Measurements from ENCODE around the gene GNPTAB.
"Not testable (repeated sequence)": the region's sequence is repeated elsewhere in the genome, so short reads cannot be mapped to it uniquely, and the experiment has no call there.

GNPTAB gene

GRCh38 chr12:101830367-101831325 lies at the start of gene GNPTAB:
Gene GNPTAB (minus strand): TSS chr12:101830959. CDS start chr12:101830675, 284 bp downstream.
- no peak for FAIRE-seq

DNA sequence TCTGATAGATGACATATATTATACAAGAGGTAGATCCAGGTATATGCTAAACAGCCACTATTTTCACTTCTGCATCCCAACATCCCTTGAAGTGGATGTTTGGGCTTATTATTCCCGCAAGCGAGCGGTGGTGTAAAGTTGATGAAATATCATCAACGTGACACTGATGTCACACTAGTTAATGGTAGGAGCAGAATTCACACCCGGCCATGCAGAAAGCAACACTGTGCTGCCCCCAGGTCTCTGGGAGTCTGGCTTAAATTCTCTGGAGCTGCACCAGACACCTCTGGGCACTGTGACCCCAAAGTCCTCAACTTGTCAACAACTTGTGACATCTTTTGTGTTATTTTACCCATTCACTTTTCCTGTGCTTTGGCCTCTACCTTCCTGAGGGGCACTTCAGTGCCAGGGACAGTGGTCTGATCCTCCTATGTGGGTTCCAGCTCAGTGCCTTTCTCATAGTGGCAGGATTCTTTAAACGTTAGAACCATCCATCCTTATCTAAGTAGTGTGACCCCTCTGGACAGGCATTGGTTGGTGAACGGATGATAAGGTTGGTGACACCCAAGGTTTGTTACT lies 47.6 kb upstream of the GNPTAB start:
- FAIRE-seq, result no peak

DNA sequence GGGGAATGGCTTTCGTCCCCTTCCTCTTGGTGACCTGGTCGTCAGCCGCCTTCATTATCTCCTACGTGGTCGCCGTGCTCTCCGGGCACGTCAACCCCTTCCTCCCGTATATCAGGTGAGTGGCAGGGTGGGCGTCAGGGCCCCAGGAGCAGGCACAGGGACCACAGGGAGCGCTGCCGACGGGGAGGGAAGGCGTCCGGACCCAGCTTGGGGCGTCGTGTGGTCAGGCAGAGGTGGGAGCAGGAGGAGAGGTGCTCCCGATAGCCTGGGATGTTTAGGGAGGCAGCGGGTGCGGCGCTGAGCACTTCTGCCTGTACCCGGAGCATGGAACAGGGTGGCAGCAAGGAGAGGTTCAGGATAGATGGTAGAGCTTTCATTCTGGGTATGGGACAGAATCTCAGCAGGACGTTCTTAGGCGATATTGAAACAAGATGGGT lies 47.1 kb upstream of the GNPTAB start:
- FAIRE-seq, result no peak

DNA sequence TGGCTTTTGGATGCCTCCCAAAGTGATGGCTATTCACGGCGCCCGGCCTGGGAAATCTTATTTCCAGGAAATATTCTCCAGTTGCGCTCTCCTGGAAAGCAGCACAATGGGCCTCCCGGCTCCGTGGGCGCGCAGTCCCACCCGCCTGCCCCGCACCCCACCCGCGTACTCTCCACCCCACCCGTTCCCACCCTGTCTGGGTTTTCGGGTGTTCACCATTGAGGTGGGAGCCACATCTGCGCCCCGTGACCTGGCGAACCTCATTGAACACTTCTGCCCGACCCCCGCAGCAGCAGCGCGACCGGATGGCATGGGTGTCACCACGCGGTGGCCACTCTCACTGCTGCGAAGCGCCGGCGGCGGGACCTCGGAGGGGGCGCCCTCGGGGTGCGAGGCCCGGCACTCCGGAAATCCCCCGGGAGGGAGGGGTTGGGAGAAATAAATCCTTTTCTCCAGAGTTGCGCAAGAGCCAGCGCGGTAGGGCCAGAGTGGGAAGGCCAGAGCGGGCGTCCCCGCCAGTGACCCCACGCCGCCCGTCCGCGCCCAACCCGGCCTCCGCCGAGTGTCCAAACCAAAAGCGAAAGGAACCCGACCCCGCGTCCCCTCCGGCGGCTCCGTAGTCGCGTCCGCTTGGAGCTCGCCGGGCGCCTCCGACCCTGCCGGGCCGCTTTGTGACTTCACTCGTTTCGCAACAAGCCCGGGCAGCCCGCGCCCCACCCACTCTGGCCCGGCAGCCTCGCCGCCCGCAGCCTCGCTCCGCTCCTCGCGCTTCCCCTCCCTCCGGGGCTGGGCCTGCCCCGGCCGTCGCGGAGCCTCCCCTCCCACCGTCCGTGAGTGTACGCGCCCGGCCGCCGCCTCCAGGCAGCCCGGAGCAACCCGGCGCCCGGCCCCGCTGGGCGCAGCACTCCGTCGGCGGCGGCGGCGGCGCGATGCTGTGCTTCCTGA lies 46.4 kb upstream of the GNPTAB start, which contains the start of gene DRAM1:
Gene DRAM1 (plus strand): TSS at position 720 of the 945 bp plus-strand sequence. CDS start 210 bp downstream, at position 930.
- FAIRE-seq, result no peak

GRCh38 chr12:101876322-101876860 lies 45.6 kb upstream of the GNPTAB start:
- no peak for FAIRE-seq

- FAIRE-seq, result no peak
Measured at GRCh38 chr12:101875162-101875561, 44.4 kb upstream of the GNPTAB start.

DNA sequence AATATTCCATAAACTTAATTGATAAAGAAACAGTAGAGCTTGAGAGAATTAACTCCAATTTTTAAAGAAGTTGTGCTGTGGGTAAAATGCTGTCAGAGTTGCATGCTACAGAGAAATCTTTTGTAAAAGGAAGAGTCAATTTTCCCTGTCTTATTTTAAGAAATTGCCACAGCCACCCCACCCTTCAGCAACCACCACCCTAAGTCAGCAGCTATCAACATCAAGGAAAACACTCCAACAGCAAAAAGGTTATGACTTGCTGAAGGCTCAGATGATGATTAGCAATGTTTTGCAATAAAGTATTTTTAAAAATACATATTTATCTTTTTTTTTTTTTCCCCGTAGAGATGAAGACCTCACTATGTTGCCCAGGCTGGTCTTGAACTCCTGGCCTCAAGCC lies 40.2 kb upstream of the GNPTAB start:
- no peak for FAIRE-seq

DNA sequence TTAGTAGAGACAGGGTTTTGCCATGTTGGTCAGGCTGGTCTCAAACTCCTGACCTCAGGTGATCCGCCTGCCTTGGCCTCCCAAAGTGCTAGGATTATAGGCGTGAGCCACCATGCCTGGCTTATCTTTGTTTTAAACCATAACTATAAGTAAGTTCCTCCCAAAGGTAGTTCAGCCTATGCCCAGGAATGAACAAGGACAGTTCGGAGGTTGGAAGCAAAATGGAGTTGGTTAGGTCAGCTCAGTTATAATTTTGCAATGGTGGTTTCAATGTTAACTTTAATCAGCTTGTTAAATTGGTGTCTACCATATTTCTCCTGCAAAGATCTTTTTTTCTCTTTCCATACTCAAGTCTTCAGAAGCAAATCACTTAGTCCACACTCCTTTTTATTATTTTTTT lies 36.9 kb upstream of the GNPTAB start:
- FAIRE-seq, result not testable (repeated sequence)

DNA sequence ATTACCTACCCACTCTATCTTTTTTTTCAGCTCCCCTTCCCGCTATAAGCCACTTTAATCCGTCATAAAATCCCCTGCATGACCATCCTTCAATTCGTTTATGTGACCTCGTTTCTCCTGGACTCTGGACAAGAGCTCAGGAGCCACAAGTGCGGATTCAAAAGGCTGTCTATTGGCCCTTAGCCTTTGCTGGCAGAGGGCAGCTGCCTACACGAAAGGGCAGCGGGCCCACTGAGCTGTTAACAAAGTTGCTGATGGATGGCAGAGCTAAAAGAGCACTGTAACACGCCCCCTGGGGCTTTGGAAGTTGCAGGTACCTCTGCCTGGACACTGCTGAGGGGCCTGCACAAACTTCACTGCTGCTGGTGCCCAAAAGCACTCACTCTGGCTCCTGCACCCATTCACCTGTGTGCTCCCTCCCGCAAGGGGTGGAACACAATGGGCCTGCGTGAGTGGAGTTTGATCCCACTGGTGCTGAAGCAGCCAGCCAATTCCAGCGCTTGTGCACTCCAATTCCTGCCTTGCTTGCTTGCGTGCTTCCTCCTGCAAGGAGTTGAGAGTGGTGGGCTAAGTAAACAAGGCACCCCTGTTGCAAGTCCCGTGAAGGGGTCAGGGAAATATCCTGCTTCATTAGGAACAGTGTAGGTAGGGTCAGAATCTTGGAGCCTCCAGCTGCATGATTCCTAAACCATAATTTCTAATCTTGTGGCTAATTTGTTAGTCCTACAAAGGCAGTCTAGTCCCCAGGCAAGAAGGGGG lies 36.0 kb upstream of the GNPTAB start:
- no peak for FAIRE-seq

GRCh38 chr12:101863981-101864380 lies 33.2 kb upstream of the GNPTAB start:
- FAIRE-seq, result no peak

DNA sequence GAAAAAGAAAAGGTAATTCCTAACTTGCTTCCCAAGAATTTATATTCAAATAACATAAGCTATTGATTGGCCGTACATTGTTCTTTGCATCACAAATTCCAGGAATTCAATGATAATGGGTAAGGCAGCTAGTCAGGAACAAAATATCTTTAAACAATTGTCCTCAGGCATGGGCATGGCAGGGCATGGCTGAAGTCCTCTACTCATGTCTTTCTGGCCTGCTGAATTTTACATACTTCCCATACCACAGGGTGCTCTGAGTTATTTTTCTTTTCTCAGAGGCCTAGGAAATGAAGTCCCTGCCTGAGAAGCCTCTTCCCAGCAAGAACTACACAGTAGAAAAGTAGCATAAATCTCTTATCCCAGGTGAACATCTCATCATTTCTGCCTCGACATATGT lies 31.5 kb upstream of the GNPTAB start:
- FAIRE-seq, result no peak

DNA sequence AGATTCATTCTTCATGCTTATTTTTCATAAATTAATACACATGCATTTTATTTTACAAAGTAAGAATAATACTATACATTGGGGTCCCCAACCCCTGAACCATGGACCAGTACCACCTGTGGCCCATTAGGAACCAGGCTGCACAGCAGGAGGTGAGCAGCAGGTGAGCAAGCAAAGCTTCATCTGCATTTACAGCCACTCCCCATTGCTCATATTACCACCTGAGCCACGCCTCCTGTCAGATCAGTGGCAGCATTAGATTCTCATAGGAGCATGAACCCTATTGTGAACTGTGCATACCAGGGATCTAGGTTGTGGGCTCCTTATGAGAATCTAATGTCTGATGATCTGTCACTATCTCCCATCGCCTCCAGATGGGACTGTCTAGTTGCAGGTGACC lies 30.9 kb upstream of the GNPTAB start:
- not testable (repeated sequence) for FAIRE-seq

DNA sequence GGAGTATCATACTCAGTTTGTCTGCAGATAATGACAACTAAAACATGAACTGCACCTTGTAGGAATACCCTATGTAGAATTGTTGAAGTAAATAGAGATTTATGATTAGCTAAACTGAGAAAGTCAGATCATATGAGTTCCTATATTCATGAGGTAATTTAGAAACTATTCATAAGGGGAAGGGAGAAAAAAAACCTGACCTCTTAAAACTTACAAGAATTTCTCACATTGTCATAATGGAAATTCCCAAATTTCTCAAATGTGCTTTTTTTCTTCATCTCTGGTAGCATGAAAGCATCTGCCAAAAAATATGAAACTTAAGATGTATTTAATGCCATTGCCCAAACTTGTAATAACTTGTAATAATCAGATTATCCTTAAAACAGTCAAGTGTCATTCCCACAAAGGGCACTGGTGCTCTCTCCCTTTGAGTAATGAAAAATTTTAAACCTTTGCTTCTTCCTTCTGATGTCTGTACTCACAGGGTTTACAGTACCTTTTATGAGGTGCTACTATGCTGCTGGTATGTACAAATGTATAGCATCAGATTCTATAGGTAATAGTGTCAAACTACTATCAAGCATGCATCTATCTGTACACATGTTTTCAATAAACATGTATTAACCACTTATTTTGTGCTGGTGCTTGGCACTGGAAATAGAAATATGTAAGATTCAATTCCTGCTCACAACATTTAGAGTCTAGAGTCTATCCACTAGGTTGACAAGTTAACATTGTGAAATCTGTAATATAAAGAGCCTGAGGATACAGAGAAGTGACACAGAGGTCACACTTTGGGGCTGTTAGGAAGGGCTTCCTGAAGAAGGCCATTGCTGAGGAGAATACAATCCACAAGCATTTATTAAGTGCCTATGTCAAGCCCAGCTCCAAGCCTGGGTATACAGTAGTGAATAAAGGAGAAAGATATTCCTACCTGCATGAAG lies 29.2 kb upstream of the GNPTAB start:
- no peak for FAIRE-seq

- no peak for FAIRE-seq
Measured at GRCh38 chr12:101858361-101858760, 27.6 kb upstream of the GNPTAB start.

DNA sequence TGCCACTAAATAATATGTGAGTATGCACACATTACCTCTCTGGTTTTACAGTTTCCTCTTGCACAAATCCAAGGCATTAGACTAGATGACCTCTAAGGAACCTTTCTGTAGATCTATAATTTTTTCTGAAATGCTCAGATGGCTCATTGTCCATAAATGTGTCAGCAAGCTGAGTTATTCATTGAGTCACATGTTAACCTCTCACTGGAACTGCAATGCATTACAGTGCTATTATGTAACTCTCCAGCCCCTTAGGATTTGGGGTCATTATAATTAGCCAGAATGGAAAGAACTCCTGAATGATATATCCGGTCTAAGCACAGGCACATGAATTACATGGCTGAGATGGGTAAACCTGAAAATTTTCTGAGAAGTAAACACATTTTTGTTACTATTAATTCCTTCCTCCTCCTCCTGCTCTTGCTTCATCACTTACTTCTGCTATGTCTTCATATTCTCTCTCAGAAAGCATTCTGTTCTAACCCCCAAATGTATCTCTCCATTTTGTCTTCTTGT lies 26.3 kb upstream of the GNPTAB start:
- FAIRE-seq, result no peak

DNA sequence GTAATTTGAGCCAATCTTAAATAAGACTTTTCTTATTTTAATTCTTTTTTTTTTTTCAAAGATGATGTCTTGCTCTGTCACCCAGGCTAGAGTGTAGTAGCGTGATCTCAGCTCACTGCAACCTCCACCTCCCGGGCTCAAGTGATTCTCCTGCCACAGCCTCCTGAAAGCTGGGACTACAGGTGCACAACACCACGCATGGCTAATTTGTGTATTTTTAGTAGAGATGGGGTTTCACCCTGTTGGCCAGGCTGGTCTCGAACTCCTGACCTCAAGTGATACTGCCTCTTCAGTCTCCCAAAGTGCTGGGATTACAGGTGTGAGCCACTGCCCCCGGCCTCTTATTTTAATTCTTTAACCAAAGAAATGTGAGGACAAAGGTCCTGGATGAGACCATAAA lies 25.9 kb upstream of the GNPTAB start:
- FAIRE-seq, result not testable (repeated sequence)

DNA sequence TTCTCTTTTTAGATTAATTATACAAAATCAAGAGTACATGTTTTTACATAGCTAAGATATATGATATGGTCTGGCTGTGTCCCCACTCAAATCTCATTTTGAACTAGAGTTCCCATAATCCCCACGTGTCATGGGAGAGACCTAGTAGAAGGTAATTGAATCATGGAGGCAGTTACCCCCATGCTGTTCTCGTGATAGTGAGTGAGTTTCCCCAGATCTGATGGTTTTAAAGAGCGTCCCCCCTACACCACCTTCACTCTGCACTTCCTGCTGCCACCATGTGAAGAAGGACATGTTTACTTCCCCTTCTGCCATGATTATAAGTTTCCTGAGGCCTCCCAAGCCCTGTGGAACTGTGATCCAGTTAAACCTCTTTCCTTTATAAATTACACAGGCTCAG lies 25.2 kb upstream of the GNPTAB start:
- no peak for FAIRE-seq

- FAIRE-seq, result no peak
Measured at GRCh38 chr12:101855364-101855884, 24.7 kb upstream of the GNPTAB start.

- no peak for FAIRE-seq
Measured at GRCh38 chr12:101854747-101855146, 24.0 kb upstream of the GNPTAB start.

DNA sequence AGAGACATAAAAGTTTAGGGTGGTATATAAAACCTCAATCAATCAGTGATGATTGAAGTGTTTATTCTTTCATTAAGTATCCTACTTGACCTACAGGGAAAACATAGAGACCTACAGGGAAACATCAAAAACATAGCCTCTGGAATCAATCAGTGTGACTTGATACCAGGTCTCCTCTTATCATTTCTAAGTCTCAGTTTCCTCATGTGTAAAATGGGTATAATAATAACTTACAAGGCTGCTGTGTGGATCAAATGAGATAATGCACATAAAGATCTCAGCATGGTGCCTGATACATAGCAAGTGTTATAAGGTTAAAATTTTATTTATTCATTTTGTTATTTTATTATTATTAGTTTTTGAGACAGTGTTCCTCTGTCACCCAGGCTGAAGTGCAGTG lies 22.2 kb upstream of the GNPTAB start:
- no peak for FAIRE-seq

Measured in colon (tissue), 2 donors.